Stimulated activated CD4-positive, alpha-beta T cell treated with anti-CD3 and anti-CD28 coated beads, Interleukin-12 subunit alpha, Interleukin-12 subunit beta, amount 100 ng/mL, for 48 hours (primary cell): ENCODE data around the gene FAM234A.
"Not testable (repeated sequence)": the region's sequence is repeated elsewhere in the genome, so short reads cannot be mapped to it uniquely, and the experiment has no call there.

Experiments
- DNase-seq, 3 donors: peaks; one replicate each; pipeline ENCODE4 v3.0.0-alpha.2; 2020; ENCODE audit warnings: low read depth in 2 of 3, low spot score in 1 of 3

Gene FAM234A, protein sequence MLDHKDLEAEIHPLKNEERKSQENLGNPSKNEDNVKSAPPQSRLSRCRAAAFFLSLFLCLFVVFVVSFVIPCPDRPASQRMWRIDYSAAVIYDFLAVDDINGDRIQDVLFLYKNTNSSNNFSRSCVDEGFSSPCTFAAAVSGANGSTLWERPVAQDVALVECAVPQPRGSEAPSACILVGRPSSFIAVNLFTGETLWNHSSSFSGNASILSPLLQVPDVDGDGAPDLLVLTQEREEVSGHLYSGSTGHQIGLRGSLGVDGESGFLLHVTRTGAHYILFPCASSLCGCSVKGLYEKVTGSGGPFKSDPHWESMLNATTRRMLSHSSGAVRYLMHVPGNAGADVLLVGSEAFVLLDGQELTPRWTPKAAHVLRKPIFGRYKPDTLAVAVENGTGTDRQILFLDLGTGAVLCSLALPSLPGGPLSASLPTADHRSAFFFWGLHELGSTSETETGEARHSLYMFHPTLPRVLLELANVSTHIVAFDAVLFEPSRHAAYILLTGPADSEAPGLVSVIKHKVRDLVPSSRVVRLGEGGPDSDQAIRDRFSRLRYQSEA

DNA sequence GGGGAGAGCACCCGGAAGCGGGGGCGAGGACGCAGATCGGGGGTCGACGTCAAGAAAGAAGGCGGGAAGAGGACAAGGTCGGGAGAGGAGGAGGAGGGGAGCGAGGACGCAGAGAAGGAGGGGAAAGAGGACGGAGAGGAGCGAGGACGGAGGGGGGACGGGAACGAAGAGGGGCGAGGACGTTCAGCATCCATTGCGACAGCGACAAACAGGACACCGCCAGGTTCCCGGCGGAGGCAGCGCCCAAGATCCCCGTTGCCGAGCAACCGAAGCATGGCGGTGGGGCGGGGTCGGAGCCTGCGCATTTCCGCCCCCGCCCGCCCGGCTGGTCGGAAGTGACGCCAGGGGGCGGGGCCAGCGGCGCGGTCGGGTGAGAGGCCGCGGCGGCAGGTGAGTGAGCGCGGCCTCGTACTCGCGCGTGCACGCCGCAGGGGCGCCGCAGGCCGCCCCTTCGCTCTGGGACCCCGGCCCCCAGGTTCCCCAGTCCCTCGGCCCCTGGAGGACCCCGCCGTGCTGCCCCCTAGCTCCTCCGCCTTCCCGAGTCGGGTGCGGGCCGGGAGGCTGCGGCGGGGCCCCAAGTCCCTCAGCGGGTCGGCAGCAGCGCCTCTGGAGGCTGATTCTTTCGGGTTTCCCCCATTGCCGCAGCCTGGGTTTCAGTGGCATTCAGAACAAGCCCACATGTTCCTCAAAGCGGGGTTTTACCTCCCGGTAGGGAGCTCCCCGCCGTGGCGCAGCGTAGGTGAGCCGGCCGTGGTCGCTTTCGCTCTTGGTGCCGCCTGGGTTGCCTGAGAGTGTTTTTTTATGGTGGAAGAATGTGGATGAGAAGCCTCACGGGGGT lies at the start of gene FAM234A:
Gene FAM234A, plus strand, starts transcription at position 354 of the 838 bp plus-strand sequence. CDS start 19,593 bp downstream, outside the sequence.
- peak; percentile 90 to 96 (median 91) for DNase-seq

DNA sequence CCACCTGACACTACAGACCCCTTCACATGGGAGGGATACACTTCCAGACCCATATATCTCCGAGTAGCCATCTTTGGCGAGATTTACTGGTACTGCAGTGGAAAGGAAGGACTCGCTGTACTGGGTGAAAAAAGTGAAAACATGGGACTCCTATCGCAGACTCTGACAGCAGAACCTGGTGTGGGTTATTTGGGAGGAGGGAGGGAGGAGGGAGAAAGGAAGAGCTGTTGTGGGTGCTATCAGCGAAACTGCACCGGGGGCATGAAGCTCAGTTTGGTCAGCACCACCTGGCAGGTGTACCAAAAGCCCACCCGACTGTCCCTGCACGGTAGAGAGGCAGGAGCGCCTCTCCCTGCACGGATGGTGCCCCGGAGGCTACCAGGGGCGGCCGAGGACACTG lies 49.4 kb upstream of the FAM234A start:
- DNase-seq = no peak

DNA sequence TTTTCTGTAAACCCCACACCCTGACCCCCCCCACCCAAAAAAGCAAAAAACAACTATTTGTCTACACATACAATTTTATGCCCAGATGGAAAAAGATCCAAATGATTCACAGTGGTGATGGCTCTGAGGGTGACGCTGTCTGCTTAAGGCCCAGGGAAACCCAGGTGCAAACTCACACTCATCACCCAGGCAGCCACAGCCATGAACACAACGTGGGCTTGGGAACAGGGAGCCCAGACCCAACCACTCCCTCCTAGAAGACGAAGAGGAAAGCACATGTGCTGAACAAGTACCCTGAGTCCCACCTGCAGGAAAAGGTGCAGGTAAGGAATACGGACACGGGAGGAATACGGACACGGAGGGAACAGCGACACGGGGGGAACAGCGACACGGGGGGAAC lies 48.9 kb upstream of the FAM234A start:
- DNase-seq = no peak

DNA sequence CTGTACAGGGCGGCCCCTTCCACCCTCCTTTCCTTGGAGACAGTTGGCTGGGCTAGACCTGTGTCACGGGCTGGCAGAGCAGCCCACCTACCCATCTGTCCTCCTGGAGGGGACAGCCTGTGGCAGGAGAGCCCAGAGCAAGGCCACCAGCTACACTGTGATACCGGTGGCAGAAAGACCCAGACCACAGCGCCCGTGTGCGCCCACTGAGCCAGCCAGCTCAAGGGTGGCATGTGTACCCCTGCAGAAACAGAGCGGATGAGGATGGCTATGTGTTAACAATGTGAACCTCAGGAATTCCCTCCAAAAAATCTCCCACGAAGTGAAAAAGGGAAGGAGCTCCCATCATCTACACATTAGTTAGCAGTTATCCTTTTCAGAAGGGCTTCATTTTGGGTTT lies 47.3 kb upstream of the FAM234A start:
- no peak for DNase-seq

DNA sequence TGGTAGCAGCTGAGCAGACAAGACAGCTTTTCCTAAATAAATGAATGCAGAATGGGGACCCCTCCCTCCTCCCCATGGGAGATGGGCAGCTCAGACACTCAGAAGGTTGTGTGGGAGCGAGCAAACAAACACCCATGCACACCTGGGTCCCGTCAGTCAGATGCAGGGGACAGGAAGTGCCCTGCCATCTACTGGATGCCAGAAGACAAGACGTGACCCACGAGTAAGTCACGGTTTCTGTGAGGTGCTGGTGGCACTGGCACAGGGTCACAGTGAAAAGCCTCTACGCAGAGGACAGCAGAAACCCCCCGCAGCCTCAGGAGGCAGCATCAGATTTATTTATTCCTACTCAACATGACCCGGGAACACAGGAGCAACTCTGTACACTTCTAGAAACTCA lies 45.9 kb upstream of the FAM234A start:
- no peak for DNase-seq

GRCh38 chr16:189604-190186 lies 44.9 kb upstream of the FAM234A start:
- DNase-seq = no peak

GRCh38 chr16:191831-192230 lies 42.8 kb upstream of the FAM234A start:
- DNase-seq = no peak

DNA sequence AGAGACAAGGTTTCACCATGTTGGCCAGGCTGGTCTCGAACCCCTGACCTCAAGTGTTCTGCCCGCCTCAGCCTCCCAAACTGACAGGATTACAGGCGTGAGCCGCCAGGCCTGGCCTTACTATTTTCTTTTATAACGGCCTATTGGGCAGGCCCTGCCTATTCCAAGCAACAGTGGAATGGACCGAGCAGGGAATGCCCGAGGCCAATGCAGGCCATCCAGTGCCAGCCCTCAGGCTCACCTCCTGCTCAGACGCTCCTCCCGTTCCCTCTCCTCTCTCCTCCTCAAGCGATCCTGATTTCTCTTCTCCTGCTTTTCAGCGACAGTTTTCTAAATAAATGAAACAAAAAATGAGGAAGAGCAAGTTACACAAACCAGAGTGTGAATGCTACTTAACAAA lies 41.9 kb upstream of the FAM234A start:
- DNase-seq = no peak

GRCh38 chr16:193441-193840 lies 41.2 kb upstream of the FAM234A start:
- no peak for DNase-seq

DNA sequence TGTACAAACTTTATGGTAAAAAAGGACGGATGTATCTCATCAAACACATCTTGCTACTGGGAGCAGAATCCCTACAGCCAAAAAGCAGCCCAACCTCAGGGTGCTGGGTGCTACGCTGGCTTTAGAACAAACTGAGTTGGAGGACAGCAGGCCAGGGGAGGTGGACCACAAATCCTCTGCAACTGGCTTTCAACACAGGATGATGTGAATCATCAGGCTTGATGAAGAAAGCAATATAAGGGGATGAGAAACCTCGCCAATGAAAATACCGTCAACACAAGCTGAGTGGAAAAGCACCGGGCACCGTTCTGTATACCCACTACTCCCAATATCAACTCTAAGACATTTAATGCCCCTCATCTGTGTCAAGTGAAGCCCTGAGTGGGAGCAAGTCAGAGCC lies 40.1 kb upstream of the FAM234A start:
- no peak for DNase-seq

DNA sequence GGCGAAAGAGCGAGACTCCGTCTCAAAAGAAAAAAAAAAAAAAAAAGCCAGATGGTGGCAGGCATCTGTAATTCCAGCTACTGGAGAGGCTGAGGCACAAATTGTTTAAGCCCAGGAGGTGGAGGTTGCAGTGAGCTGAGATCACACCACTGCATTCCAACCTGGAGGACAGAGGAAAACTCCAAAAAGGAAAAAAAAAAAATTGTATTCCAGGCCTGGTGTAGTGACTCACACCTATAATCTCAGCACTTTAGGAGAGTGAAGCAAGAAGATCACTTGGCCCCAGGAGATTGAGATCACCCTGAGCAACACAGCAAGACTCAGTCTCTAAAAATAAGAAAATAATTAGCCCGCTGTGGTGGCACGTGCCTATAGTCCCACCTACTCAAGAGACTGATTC lies 34.2 kb upstream of the FAM234A start:
- DNase-seq = no peak

DNA sequence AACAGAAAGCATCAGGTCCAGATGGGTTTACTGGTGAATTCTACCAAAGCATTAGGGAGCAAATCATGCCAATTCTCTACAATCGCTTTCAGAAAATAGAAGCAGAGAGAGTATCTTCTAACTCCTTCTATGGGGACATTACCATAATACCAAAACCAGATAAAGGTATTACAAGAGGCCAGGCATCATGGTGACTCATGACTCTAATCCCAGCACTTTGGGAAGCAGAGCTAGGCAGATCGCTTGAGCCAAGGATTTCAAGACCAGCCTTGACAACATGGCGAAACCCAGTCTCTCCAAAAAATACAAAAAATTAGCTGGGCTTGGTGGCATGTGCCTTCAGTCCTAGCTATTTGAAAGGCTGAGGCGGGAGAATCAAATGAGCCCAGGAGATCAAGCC lies 31.4 kb upstream of the FAM234A start:
- DNase-seq = no peak

GRCh38 chr16:204046-204445 lies 30.6 kb upstream of the FAM234A start:
- DNase-seq = not testable (repeated sequence)

DNA sequence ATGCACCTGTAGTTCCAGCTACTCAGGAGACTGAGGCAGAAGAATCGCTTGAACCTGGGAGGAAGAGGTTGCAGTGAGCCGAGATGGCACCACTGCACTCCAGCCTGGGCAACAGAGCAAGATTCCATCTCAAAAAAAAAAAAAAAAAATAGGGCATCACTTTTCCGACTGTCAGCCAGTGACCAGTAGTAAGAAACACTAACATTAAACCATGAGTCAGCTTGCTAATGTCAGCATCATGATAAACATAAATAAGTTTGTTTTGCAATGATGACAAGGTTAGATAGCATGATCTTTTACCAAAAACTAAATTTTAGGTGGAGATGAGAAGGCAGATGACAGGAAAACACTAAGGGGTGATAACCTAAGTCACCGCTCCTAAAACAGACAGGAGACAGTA lies 25.3 kb upstream of the FAM234A start:
- DNase-seq = not testable (repeated sequence)

DNA sequence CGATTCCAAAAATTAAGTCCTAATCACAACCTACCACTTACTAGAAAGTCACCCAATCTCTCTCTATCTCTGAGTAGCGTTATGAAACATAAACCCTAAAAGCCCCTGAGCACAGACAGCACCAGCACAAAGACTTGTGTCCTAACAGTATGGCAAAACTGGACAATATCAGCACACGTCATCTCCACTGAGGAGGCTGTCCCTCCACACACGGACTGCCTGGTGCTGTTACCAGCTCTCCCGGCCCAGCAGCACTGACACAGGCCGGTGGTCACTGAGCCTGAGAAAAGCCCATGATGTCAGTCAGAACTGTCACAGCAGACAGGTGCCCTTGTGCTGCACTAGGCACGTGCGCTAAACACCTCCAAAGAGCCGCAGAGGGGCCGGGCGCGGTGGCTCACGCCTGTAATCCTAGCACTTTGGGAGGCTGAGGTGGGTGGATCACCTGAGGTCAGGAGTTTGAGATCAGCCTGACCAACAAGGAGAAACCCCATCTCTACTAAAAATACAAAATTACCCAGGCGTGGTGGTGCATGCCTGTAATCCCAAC lies 22.9 kb upstream of the FAM234A start:
- DNase-seq = not testable (repeated sequence)

- DNase-seq = no peak
Measured at GRCh38 chr16:212999-213398, 21.6 kb upstream of the FAM234A start.

GRCh38 chr16:220021-220420 lies 14.6 kb upstream of the FAM234A start:
- DNase-seq = no peak

- no peak for DNase-seq
Measured at GRCh38 chr16:228151-228851, 6.3 kb upstream of the FAM234A start.

DNA sequence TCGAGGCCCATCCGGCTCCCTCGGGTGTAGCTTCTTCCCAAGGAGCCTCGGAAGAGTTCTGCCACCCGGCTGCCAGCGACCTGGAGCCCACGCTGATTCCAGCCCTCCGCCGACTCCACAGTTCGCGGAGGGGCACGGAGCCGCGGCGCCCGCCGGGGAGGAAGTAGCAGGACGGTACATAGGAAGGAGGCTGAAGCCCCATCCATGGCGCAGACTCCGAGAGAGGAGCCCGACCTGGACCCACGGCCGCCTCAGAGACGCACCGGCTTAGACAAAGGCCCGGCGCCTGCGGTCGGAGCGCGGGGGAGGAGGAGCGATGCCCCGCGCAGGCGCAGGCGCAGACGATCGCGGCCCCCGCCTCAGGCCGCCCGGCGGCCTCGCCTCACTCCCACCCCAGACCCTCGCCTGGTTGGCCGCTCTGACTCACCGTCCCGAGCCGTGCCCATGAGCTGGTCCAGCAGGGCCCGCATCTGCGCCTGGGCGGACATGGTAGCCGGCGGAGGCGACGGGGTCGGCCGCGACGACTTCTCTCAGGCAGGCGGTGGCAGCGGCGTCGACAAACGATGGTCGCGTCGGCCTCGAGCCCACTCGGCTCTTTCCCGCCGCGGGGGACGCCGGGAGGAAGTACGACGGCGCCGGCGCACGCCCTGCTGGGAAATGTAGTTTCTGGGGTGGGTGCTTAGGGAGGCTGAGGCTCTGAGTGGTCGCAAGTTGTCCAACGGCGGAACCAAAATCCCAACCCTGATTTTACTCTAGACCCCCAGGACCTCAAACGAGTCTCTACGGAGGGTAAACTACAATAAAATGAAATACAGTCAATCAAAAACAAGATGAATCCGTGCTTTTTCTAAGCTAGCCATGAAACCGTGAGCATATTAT lies 5.5 kb upstream of the FAM234A start, which contains the start of gene LUC7L:
Gene LUC7L, minus strand, starts transcription at position 598 of the 879 bp plus-strand sequence. Its CDS starts 110 bp downstream, at position 488.
- DNase-seq = peak; percentile 70 to 82 (median 80)
